IMR-90 (cell line): ENCODE results near the gene AKAP6. TPM values are rescaled to one million over a fixed set of nuclear protein-coding genes. Genes with fewer than 3 reads are reported as not detected.
A peak's percentile ranks its signal among the peaks of the same experiment; 100 is the strongest.

Experiments used
- ATAC-seq: fragments of 200-7000 bp; cut with Tn5 transposase; 2 replicates; pipeline ENCODE4 v1.9.1; 2020; ENCODE audit warnings: low read depth, mild to moderate bottlenecking, moderate library complexity
- BruUV-seq: library from RNA; stranded (reverse); fragments of 400-500 nt; replicated peaks from 2 replicates; lab custom pipeline; 2021; lab: Mats Ljungman, UMichigan
- CTCF ChIA-PET: fragments of 300-600 bp; formaldehyde crosslinking; extraction: SDS; loops from one replicate; lab custom pipeline; 2021; ENCODE audit warnings: antibody characterized with exemption; lab: Yijun Ruan, JAX
- POLR2A ChIA-PET: fragments of 300-600 bp; sonication (Branson Sonifier 250); formaldehyde crosslinking; loops from one replicate; lab custom pipeline; 2022; ENCODE audit warnings: antibody characterized with exemption; ENCODE audit not compliant: unreplicated experiment; lab: Charles Lee
- DNase-seq: peaks from one replicate; pipeline ENCODE4 v3.0.0; 2013
- H2AFZ ChIP-seq: replicated peaks from 2 replicates; pipeline ENCODE3; 2013; ENCODE audit warnings: low read length, mild to moderate bottlenecking; ENCODE audit not compliant: poor library complexity
- H2AK5ac ChIP-seq: 2 replicates; pipeline ENCODE4 v1.6.1; 2013; ENCODE audit warnings: low read depth, low read length, inconsistent platforms
- H2AK9ac ChIP-seq: replicated peaks from 2 replicates; pipeline ENCODE3; 2013; ENCODE audit warnings: mild to moderate bottlenecking, low read depth, low read length, moderate library complexity; ENCODE audit not compliant: poor library complexity
- H2BK120ac ChIP-seq: 2 replicates; pipeline ENCODE4 v1.6.1; 2013; ENCODE audit warnings: low read depth, low read length, inconsistent platforms
- H2BK15ac ChIP-seq: 3 replicates; pipeline ENCODE4 v1.6.1; 2013; ENCODE audit warnings: low read depth, low read length, inconsistent platforms
- H2BK20ac ChIP-seq: 2 replicates; pipeline ENCODE4 v1.6.1; 2013; ENCODE audit warnings: low read depth, mild to moderate bottlenecking, inconsistent platforms, low read length, moderate library complexity
- H2BK5ac ChIP-seq: 2 replicates; pipeline ENCODE4 v1.6.1; 2013; ENCODE audit warnings: mild to moderate bottlenecking, low read depth, low read length, inconsistent platforms; ENCODE audit not compliant: poor library complexity, severe bottlenecking
- H3K14ac ChIP-seq: replicated peaks from 2 replicates; pipeline ENCODE4 v1.6.1; 2013; ENCODE audit warnings: low read depth, low read length, inconsistent platforms
- H3K18ac ChIP-seq: 2 replicates; pipeline ENCODE4 v1.6.1; 2013; ENCODE audit warnings: low read depth, low read length, control low read depth
- H3K23ac ChIP-seq: 2 replicates; pipeline ENCODE4 v1.6.1; 2013; ENCODE audit warnings: low read depth, low read length, inconsistent platforms
- H3K27ac ChIP-seq: 2 replicates; pipeline ENCODE4 v1.5.1; 2013; ENCODE audit warnings: mild to moderate bottlenecking, control low read depth, low read length; ENCODE audit not compliant: insufficient read depth
- H3K27me3 ChIP-seq: 2 replicates; pipeline ENCODE4 v1.6.1; 2013; ENCODE audit warnings: low read length; ENCODE audit not compliant: control insufficient read depth, insufficient read depth
- H3K36me3 ChIP-seq: 2 replicates; pipeline ENCODE4 v1.6.1; 2013; ENCODE audit warnings: low read length, mixed read lengths; ENCODE audit not compliant: control insufficient read depth, insufficient read depth
- H3K4ac ChIP-seq: 2 replicates; pipeline ENCODE4 v1.6.1; 2013; ENCODE audit warnings: low read depth, low read length, inconsistent platforms
- H3K4me1 ChIP-seq: 2 replicates; pipeline ENCODE4 v1.6.1; 2013; ENCODE audit warnings: low read length, mixed read lengths; ENCODE audit not compliant: control insufficient read depth, insufficient read depth
- H3K4me2 ChIP-seq: 2 replicates; pipeline ENCODE4 v1.6.1; 2013; ENCODE audit warnings: low read depth, mild to moderate bottlenecking, control low read depth, low read length, moderate library complexity
- H3K4me3 ChIP-seq: 2 replicates; pipeline ENCODE4 v1.5.1; 2013; ENCODE audit warnings: low read depth, mild to moderate bottlenecking, control low read depth, low read length, moderate library complexity; ENCODE audit not compliant: insufficient read depth
- H3K56ac ChIP-seq: 2 replicates; pipeline ENCODE4 v1.6.1; 2013; ENCODE audit warnings: low read length, inconsistent platforms; ENCODE audit not compliant: insufficient read depth; ENCODE audit errors: extremely low read depth
- H3K79me1 ChIP-seq, 2 experiments: 2 replicates each; pipeline ENCODE4 v1.6.1; 2013; ENCODE audit warnings: low read length in 2 of 2, inconsistent platforms in 1 of 2, low read depth in 1 of 2
- H3K9ac ChIP-seq: 2 replicates; pipeline ENCODE4 v1.6.1; 2013; ENCODE audit warnings: low read depth, low read length, control low read depth
- H3K9me1 ChIP-seq: 2 replicates; pipeline ENCODE4 v1.6.1; 2013; ENCODE audit warnings: low read length, inconsistent platforms; ENCODE audit not compliant: insufficient read depth
- H3K9me3 ChIP-seq: 2 replicates; pipeline ENCODE4 v1.6.1; 2013; ENCODE audit warnings: low read length; ENCODE audit not compliant: control insufficient read depth, insufficient read depth
- H4K20me1 ChIP-seq: 2 replicates; pipeline ENCODE4 v1.6.1; 2013; ENCODE audit warnings: low read length, inconsistent platforms; ENCODE audit not compliant: insufficient read depth
- H4K5ac ChIP-seq: 2 replicates; pipeline ENCODE4 v1.6.1; 2013; ENCODE audit warnings: mild to moderate bottlenecking, low read depth, low read length, control low read depth
- H4K8ac ChIP-seq, 2 experiments: 2 replicates each; pipeline ENCODE4 v1.6.1; 2013; ENCODE audit warnings: low read depth in 2 of 2, low read length in 2 of 2, control low read depth in 1 of 2, inconsistent platforms in 1 of 2
- H4K91ac ChIP-seq: 2 replicates; pipeline ENCODE4 v1.6.1; 2013; ENCODE audit warnings: low read depth, low read length, inconsistent platforms; ENCODE audit not compliant: insufficient read depth
- BHLHE40 ChIP-seq: fragments of 150-350 bp; IDR thresholded peaks from 2 replicates; pipeline ENCODE4 v1.6.1; 2016; ENCODE audit warnings: mild to moderate bottlenecking, low read depth, low read length
- FOS ChIP-seq: fragments of 150-350 bp; IDR thresholded peaks from 2 replicates; pipeline ENCODE4 v1.6.1; 2016; ENCODE audit warnings: low read depth, low read length
- MAFK ChIP-seq: IDR thresholded peaks from 2 replicates; pipeline ENCODE4 v1.6.1; 2012; ENCODE audit warnings: low read depth, low read length, improper control_type of control experiment
- NFE2L2 ChIP-seq: fragments of 150-350 bp; IDR thresholded peaks from 2 replicates; pipeline ENCODE4 v1.6.1; 2016; ENCODE audit warnings: low read depth, mild to moderate bottlenecking, low read length
- SMC3 ChIP-seq: fragments of 150-350 bp; IDR thresholded peaks from 2 replicates; pipeline ENCODE4 v1.6.1; 2016; ENCODE audit warnings: low read depth, mild to moderate bottlenecking, antibody characterized with exemption, low read length, moderate library complexity
- WGBS, 2 experiments: methylation state at CpG; one replicate each; pipeline versions ENCODE4 v1.1.5 to v1.1.7; 2013; ENCODE audit warnings: missing lambda C conversion rate in 2 of 2; ENCODE audit not compliant: insufficient read length in 1 of 2; ENCODE audit errors: extremely low coverage in 2 of 2; 5-methylcytosine and 5-hydroxymethylcytosine counted together
- dilution Hi-C: fragments of 300-500 bp; cut with HindIII; formaldehyde crosslinking; loops from one replicate; pipeline ENCODE4 v1.14.3; 2018; ENCODE audit warnings: low sequenced_read_pairs; ENCODE audit not compliant: unreplicated experiment
- in situ Hi-C: fragments of 300-500 bp; cut with MboI; formaldehyde crosslinking; loops from 3 replicates; pipeline ENCODE4 v1.14.3; 2019; ENCODE audit warnings: low sequenced_read_pairs, inconsistent platforms, mixed read lengths
- intact Hi-C: fragments of 100-400 bp; cut with micrococcal nuclease; formaldehyde crosslinking; loops from 2 replicates; pipeline ENCODE4 v1.10.0; 2022
- polyA plus RNA-seq, 3 experiments: library from polyadenylated mRNA; depleted of rRNA; stranded (reverse); fragments of >200 nt; gene quantifications; 2 replicates each; pipeline ENCODE4 v1.2.3, GENCODE V29; 2012; ENCODE audit warnings: low replicate concordance in 1 of 3
- total RNA-seq: library from RNA; depleted of rRNA; stranded (reverse); fragments of >200 nt; gene quantifications from 2 replicates; pipeline ENCODE4 v1.2.3, GENCODE V29; 2012

AKAP6 gene
- total and polyA plus RNA-seq, 2 of the 4 experiments (the other 2 are of a cell fraction): 0.22 to 1.6 TPM

DNA sequence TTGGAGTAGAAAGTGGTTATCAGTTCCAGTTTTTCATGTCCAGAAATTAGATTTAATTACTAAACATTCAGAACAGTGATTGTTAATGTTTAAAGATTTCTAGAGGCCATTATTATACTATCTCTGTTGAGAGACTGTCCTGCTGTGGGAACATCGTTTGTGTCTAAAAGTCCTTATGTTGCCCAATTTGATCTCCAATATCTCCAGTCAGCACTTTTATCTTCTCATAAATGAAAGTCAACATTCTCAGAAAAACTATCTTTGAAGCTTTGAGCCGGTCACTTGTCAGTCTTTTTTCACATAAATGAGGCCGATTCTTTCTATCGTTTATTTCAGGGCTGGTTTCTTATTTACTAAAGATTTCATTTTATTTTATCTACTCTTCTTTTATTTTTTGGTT, 518.8 kb downstream of the AKAP6 start:
- H3K9me1 ChIP-seq: no peaks in the 10 kb centered on the region
- no peak overlapping the region for H2BK5ac ChIP-seq
- no peak overlapping the region for H3K14ac ChIP-seq
- no peak overlapping the region for H2BK120ac ChIP-seq
- ATAC-seq (no peak), DNase-seq (no peak)
- no peak overlapping the region for H2BK20ac ChIP-seq
- H2AFZ ChIP-seq: no peak overlapping the region
- no peaks in the 10 kb centered on the region for H3K9me3 ChIP-seq
- H3K79me1 ChIP-seq: no peaks in the 10 kb centered on the region
- H2AK9ac ChIP-seq: no peak overlapping the region
- H4K91ac ChIP-seq: no peak overlapping the region
- H3K56ac ChIP-seq: no peak overlapping the region
- H3K9ac ChIP-seq: no peak overlapping the region
- no peak overlapping the region for H3K27ac ChIP-seq
- no CpG with 5 or more reads among the region's 4 CpGs for WGBS, 2 experiments
- H3K4me3 ChIP-seq: no peak overlapping the region
- H3K4me2 ChIP-seq: no peak overlapping the region
- POLR2A ChIA-PET: no interaction called here
- no peak overlapping the region for H3K4ac ChIP-seq
- in situ Hi-C loops (no loop called here), intact Hi-C loops (no loop called here), dilution Hi-C loops (no loop called here)
- H2AK5ac ChIP-seq: no peak overlapping the region
- TF ChIP-seq BHLHE40 (no peak), FOS (no peak), NFE2L2 (no peak), MAFK (peak; percentile 55; the same call in 1 of the 2 replicates), SMC3 (no peak)
- no peak overlapping the region for H4K8ac ChIP-seq
- no peak overlapping the region for H2BK15ac ChIP-seq
- no peaks in the 10 kb centered on the region for H3K4me1 ChIP-seq
- H3K27me3 ChIP-seq: no peaks in the 10 kb centered on the region
- no peaks in the 10 kb centered on the region for H3K36me3 ChIP-seq
- no peak overlapping the region for H4K5ac ChIP-seq
- H3K18ac ChIP-seq: no peak overlapping the region
- no peaks in the 10 kb centered on the region for H4K20me1 ChIP-seq
- no peak overlapping the region for H3K23ac ChIP-seq
- CTCF ChIA-PET: no interaction called here
- no TSS peak for BruUV-seq
